Suprapubic skin (tissue), 4 donors: ENCODE measurements around the gene PRKAG2.

Experiments used
- POLR2A ChIP-seq, 2 donors: fragments of 450-650 bp; IDR thresholded peaks; one replicate each; pipeline ENCODE4 v1.6.1; 2017; ENCODE audit warnings: antibody characterized with exemption in 2 of 2, mild to moderate bottlenecking in 2 of 2, moderate library complexity in 2 of 2
- POLR2AphosphoS5 ChIP-seq, 3 donors: sonication (generic); formaldehyde crosslinking; IDR thresholded peaks; one replicate each; pipeline ENCODE4 v1.6.1; 2017; ENCODE audit warnings: antibody characterized with exemption in 3 of 3
- TF ChIP-seq, protein P1 (sequence below), 2 donors: fragments of 200-600 bp in 1 of 2; fragments of 450-650 bp in 1 of 2; sonication (generic) in 1 of 2; IDR thresholded peaks; one replicate each; pipeline ENCODE4 v1.5.1; 2016 to 2019; ENCODE audit warnings: antibody characterized with exemption in 2 of 2, mild to moderate bottlenecking in 1 of 2, moderate library complexity in 1 of 2

GRCh38 chr7:151633516-151633812 lies 243.5 kb downstream of the PRKAG2 start:
- TF ChIP-seq POLR2AphosphoS5 (IDR thresholded peaks at IDR 0.05) = no peak
- TF ChIP-seq, protein P1, sequence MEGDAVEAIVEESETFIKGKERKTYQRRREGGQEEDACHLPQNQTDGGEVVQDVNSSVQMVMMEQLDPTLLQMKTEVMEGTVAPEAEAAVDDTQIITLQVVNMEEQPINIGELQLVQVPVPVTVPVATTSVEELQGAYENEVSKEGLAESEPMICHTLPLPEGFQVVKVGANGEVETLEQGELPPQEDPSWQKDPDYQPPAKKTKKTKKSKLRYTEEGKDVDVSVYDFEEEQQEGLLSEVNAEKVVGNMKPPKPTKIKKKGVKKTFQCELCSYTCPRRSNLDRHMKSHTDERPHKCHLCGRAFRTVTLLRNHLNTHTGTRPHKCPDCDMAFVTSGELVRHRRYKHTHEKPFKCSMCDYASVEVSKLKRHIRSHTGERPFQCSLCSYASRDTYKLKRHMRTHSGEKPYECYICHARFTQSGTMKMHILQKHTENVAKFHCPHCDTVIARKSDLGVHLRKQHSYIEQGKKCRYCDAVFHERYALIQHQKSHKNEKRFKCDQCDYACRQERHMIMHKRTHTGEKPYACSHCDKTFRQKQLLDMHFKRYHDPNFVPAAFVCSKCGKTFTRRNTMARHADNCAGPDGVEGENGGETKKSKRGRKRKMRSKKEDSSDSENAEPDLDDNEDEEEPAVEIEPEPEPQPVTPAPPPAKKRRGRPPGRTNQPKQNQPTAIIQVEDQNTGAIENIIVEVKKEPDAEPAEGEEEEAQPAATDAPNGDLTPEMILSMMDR (IDR thresholded peaks at IDR 0.05) = no peak
- no peak for TF ChIP-seq POLR2A (IDR thresholded peaks at IDR 0.05)
